Measurements from ENCODE around the gene MCTP2. TPM values are rescaled to one million over a fixed set of nuclear protein-coding genes. Genes with fewer than 3 reads are reported as not detected.

Gene MCTP2
- total and polyA plus RNA-seq, 5 experiments from 2014 or later: 1.8 to 14.9 (median 5.6) TPM

DNA sequence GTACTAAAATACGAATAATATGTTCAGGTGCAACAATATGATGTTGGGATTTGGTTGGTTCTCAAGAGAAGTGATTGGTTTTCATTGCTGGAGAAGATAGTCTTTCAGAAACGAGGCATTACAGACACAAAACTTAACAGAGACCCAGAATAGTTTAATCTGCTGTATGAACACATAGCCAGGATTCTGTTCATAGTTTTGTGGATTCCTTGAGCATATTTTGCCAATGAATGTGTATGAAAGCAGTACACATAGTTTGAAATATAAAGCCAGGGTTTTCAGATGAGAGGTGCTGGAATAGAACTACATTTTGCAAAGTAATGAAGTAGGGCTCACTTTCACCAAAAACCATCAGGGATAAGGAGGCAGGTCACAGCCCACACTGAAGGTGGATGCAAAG is 5.7 kb upstream of the MCTP2 start:
- Mint-ChIP-seq H3K27ac (no peak overlapping the region), H3K9me3 (peaks cover 0 to 14% (median 5%) of the 10 kb centered on the region in 9 donors), H3K4me3 (no peak overlapping the region), H3K4me1 (peaks cover 9 to 23% (median 18%) of the 10 kb centered on the region in 4 donors), H3K27me3 (peaks cover 0 to 3% (median 0%) of the 10 kb centered on the region in 5 donors), H3K36me3 (no peaks in the 10 kb centered on the region)
- DNase-seq: no peak
- POLR2A ChIA-PET: no interaction called here
- no peak for ATAC-seq

- no peak overlapping the region for H3K4me3 Mint-ChIP-seq
- DNase-seq (no peak), ATAC-seq (no peak)
- peak overlapping the region in 3 of 10 donors; percentile 2 to 37 (median 6) for H3K27ac Mint-ChIP-seq
- peaks cover 0 to 2% (median 0%) of the 10 kb centered on the region in 5 donors for H3K27me3 Mint-ChIP-seq
- peaks cover 0 to 1% (median 0%) of the 10 kb centered on the region in 9 donors for H3K9me3 Mint-ChIP-seq
- H3K36me3 Mint-ChIP-seq: no peaks in the 10 kb centered on the region
- H3K4me1 Mint-ChIP-seq: peaks cover 14 to 46% (median 36%) of the 10 kb centered on the region in 4 donors
- POLR2A ChIA-PET: no interaction called here
Measured at GRCh38 chr15:94228611-94229010, 2.8 kb upstream of the MCTP2 start.

DNA sequence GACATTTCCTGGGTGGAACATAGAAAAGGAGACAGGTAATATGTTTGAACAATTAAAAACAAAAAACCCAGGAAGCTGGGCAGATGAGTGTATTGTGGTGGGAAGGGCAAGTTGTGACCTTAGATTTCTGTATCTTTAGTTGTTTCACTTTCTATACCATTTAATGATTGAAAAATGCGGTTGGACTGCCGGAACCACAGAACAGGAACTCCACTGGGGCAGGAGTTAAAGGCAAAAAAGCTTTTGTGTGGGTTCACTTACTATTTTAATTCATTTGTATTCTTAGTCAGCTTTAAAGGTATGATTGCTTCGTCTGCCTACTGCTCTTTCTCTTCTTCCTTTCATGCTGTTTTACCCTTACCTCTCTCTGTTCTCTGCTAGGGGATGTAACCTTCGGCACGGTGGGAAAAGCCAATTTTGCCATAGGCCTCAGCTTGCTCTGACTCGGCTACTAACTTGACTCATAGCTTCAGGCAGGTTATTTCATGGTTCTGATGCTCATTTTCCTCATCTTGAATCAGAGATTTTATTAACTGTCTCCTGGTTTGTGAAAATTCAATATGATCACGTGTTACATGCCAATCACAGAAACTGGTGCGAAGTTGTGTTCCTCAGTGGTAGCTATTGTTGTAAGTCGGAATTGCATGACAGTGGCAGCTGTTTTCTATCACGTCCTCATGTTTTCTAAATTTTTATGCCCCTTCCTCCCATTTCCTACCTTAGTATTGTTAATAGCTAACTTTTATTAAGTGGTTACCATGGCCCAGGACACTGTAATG is 1.6 kb upstream of the MCTP2 start:
- peaks cover 0 to 2% (median 0%) of the 10 kb centered on the region in 5 donors for H3K27me3 Mint-ChIP-seq
- no peaks in the 10 kb centered on the region for H3K36me3 Mint-ChIP-seq
- ATAC-seq (peak; percentile 26 to 50), DNase-seq (peak in 9 of 10 donors; percentile 26 to 66 (median 52))
- peak overlapping the region; percentile 81 to 97 (median 94) for H3K4me3 Mint-ChIP-seq
- POLR2A ChIA-PET: no interaction called here
- peak overlapping the region; percentile 33 to 95 (median 84) for H3K27ac Mint-ChIP-seq
- peaks cover 16 to 58% (median 36%) of the 10 kb centered on the region in 4 donors for H3K4me1 Mint-ChIP-seq
- no peaks in the 10 kb centered on the region for H3K9me3 Mint-ChIP-seq

- Mint-ChIP-seq H3K9me3 (no peaks in the 10 kb centered on the region), H3K27me3 (peaks cover 0 to 2% (median 0%) of the 10 kb centered on the region in 5 donors), H3K27ac (peak overlapping the region; percentile 87 to 96 (median 92)), H3K4me1 (peaks cover 18 to 64% (median 36%) of the 10 kb centered on the region in 4 donors), H3K4me3 (peak overlapping the region; percentile 83 to 97 (median 94)), H3K36me3 (no peaks in the 10 kb centered on the region)
- DNase-seq (no peak), ATAC-seq (no peak)
- POLR2A ChIA-PET: no interaction called here
Measured at GRCh38 chr15:94230431-94230882, 904 bp upstream of the MCTP2 start.

GRCh38 chr15:94231723-94232468 is 535 bp downstream of the MCTP2 start:
- H3K27ac Mint-ChIP-seq: peak overlapping the region; percentile 7 to 95 (median 72)
- ATAC-seq: peak; percentile 18 to 23
- no peak for DNase-seq
- peaks cover 25 to 77% (median 43%) of the 10 kb centered on the region in 4 donors for H3K4me1 Mint-ChIP-seq
- H3K27me3 Mint-ChIP-seq: peaks cover 0 to 2% (median 0%) of the 10 kb centered on the region in 5 donors
- peak overlapping the region; percentile 80 to 97 (median 94) for H3K4me3 Mint-ChIP-seq
- POLR2A ChIA-PET: interaction anchor here (0.8 to 2.0 kb wide), 3 partner anchors 8 to 56 kb away, joined by 3 to 9 read pairs (median 3); no protein-coding TSS in a partner anchor
- no peaks in the 10 kb centered on the region for H3K9me3 Mint-ChIP-seq
- no peaks in the 10 kb centered on the region for H3K36me3 Mint-ChIP-seq

DNA sequence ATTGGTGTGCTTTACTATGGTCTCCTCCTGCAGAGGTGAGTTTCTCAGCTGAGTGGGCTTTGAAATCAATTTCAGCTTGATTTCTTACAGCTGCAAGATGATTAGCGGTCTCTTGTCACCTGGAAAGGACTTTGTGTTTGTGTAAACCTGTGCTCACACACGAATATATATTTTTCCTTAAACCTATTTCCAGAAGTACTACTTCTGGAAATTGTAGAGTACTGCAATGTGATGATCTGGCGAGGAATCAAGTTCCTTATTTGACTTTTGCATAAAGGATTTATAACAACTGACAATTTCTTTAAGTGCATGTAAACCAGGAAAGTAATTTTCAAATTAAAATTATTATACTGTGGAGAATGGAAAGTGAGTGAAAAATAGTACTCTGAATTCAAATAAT is 2.1 kb downstream of the MCTP2 start:
- Mint-ChIP-seq H3K9me3 (no peaks in the 10 kb centered on the region), H3K4me3 (peak overlapping the region in 2 of 10 donors; percentile 20 to 96), H3K27ac (peak overlapping the region in 2 of 10 donors; percentile 13 to 68), H3K4me1 (peaks cover 28 to 90% (median 51%) of the 10 kb centered on the region in 4 donors), H3K36me3 (no peaks in the 10 kb centered on the region), H3K27me3 (no peaks in the 10 kb centered on the region)
- no peak for ATAC-seq
- DNase-seq: no peak
- POLR2A ChIA-PET: no interaction called here

DNA sequence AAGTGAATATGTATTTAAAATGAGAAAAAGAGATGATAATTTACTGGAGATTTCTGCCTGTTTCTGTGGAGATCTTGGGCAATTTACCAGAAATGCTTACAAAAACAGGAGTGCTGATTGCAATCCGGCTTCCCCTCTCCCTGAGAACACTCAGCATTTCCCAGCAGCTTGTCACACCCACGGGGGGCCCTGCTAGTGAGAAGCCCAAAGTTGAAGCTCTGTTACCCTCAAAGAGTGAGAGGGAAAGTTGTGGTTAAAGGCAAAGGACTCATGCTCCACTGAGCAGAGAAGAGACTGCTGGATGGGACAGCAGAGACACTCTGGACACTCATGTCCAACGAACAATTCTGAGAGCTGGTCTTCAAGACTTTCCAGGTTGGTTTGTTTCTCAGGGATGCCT is 2.9 kb downstream of the MCTP2 start:
- POLR2A ChIA-PET: no interaction called here
- Mint-ChIP-seq H3K4me3 (peak overlapping the region in 1 of 10 donors; percentile 96), H3K9me3 (no peaks in the 10 kb centered on the region), H3K27me3 (no peaks in the 10 kb centered on the region), H3K4me1 (peaks cover 29 to 90% (median 51%) of the 10 kb centered on the region in 4 donors), H3K27ac (peak overlapping the region in 2 of 10 donors; percentile 13 to 68), H3K36me3 (no peaks in the 10 kb centered on the region)
- DNase-seq (no peak), ATAC-seq (no peak)

- H3K4me1 Mint-ChIP-seq: peaks cover 25 to 90% (median 48%) of the 10 kb centered on the region in 4 donors
- no peaks in the 10 kb centered on the region for H3K36me3 Mint-ChIP-seq
- H3K9me3 Mint-ChIP-seq: no peaks in the 10 kb centered on the region
- DNase-seq (no peak), ATAC-seq (no peak)
- H3K27ac Mint-ChIP-seq: peak overlapping the region in 2 of 10 donors; percentile 2 to 38
- H3K27me3 Mint-ChIP-seq: no peaks in the 10 kb centered on the region
- POLR2A ChIA-PET: no interaction called here
- no peak overlapping the region for H3K4me3 Mint-ChIP-seq
Measured at GRCh38 chr15:94235041-94235440, 3.7 kb downstream of the MCTP2 start.

DNA sequence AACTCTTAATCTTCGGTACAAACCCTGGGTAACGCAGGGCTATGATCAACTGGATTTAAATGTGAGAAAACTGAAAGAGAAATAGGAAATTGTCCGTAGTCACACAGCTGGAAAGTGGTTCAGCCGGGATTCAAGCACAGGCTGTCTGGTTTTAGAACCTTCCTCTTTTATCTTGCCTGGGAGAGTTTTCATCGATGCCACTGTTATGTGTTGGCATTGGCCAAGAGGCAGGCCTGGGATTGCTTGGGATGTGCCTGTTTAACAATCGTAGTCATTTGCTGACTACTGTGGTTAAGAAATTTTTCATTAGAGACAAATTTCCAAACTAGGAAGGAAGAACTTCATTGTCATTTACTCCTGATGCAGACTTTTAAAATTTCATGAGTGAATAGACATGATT is 4.3 kb downstream of the MCTP2 start:
- H3K36me3 Mint-ChIP-seq: no peaks in the 10 kb centered on the region
- H3K27ac Mint-ChIP-seq: peak overlapping the region in 1 of 10 donors; percentile 16
- H3K27me3 Mint-ChIP-seq: no peaks in the 10 kb centered on the region
- peaks cover 22 to 90% (median 42%) of the 10 kb centered on the region in 4 donors for H3K4me1 Mint-ChIP-seq
- ATAC-seq (no peak), DNase-seq (no peak)
- peak overlapping the region in 1 of 10 donors; percentile 47 for H3K4me3 Mint-ChIP-seq
- no peaks in the 10 kb centered on the region for H3K9me3 Mint-ChIP-seq
- POLR2A ChIA-PET: interaction anchor here (0.7 kb wide), 1 partner anchor 33 kb away, joined by 6 read pairs; no protein-coding TSS in a partner anchor

- peak overlapping the region in 1 of 10 donors; percentile 0 for H3K4me3 Mint-ChIP-seq
Measured at GRCh38 chr15:94236608-94237007, 5.2 kb downstream of the MCTP2 start.

GRCh38 chr15:94237903-94238302 is 6.5 kb downstream of the MCTP2 start:
- no peak overlapping the region for H3K4me3 Mint-ChIP-seq
- H3K36me3 Mint-ChIP-seq: no peaks in the 10 kb centered on the region
- POLR2A ChIA-PET: no interaction called here
- peak overlapping the region in 4 of 10 donors; percentile 36 to 84 (median 58) for H3K27ac Mint-ChIP-seq
- no peaks in the 10 kb centered on the region for H3K27me3 Mint-ChIP-seq
- H3K9me3 Mint-ChIP-seq: no peaks in the 10 kb centered on the region
- DNase-seq (no peak), ATAC-seq (no peak)
- peaks cover 17 to 92% (median 27%) of the 10 kb centered on the region in 4 donors for H3K4me1 Mint-ChIP-seq

More at GRCh38 chr15:94236608-94237007, 5.2 kb downstream of the MCTP2 start:
- no peak for ATAC-seq
- POLR2A ChIA-PET: no interaction called here
- no peak for DNase-seq
- Mint-ChIP-seq H3K36me3 (no peaks in the 10 kb centered on the region), H3K4me1 (peaks cover 20 to 94% (median 37%) of the 10 kb centered on the region in 4 donors), H3K27me3 (no peaks in the 10 kb centered on the region), H3K9me3 (no peaks in the 10 kb centered on the region), H3K27ac (peak overlapping the region in 4 of 10 donors; percentile 5 to 74 (median 30))

DNA sequence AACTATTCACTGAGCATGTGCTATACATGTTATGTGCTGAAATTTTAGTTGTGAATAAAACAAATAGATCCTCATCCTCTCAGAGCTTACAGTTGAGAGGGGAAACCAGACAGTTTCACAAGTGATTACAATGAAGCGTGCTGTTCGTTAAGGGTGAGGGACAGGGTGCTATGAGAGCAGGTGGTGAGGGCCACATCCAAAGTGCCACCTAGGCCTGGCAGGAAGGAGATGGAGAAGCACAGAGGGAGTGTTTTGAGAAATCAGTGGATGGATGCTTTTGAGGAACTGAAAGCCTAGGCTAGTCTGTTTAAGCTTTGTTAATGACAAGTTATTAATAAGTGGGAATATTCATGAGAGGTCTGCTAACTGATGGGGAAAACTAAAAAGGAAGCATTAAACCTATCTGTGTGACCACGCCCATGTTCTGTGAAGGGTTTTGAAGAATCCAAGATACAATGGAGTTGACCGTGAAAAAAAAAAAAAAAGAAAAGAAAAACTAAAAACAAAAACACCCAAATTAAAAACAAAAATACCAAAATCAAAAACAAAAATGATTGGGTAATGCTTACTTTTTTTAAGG is 7.3 kb downstream of the MCTP2 start:
- Mint-ChIP-seq H3K36me3 (no peaks in the 10 kb centered on the region), H3K27ac (peak overlapping the region in 4 of 10 donors; percentile 3 to 84 (median 51)), H3K9me3 (no peaks in the 10 kb centered on the region), H3K27me3 (no peaks in the 10 kb centered on the region), H3K4me1 (peaks cover 17 to 85% (median 25%) of the 10 kb centered on the region in 4 donors), H3K4me3 (peak overlapping the region in 2 of 10 donors; percentile 19 to 37)
- no peak for ATAC-seq
- POLR2A ChIA-PET: no interaction called here
- no peak for DNase-seq
